Ishikawa (cell line): ENCODE measurements around the gene NKRF.

Source experiments
- CEBPB ChIP-seq: IDR thresholded peaks from 2 replicates; pipeline ENCODE4 v1.6.1; 2012
- CREB1 ChIP-seq: IDR thresholded peaks from 2 replicates; pipeline ENCODE4 v1.6.1; 2012; ENCODE audit warnings: low read depth
- EGR1 ChIP-seq: IDR thresholded peaks from 2 replicates; pipeline ENCODE4 v1.6.1; 2012
- EP300 ChIP-seq: IDR thresholded peaks from 2 replicates; pipeline ENCODE4 v1.6.1; 2012; ENCODE audit warnings: borderline replicate concordance
- FOXM1 ChIP-seq: IDR thresholded peaks from 2 replicates; pipeline ENCODE4 v1.6.1; 2012; ENCODE audit warnings: low read depth, borderline replicate concordance
- NFIC ChIP-seq: IDR thresholded peaks from 2 replicates; pipeline ENCODE4 v1.6.1; 2012
- RAD21 ChIP-seq: IDR thresholded peaks from 2 replicates; pipeline ENCODE4 v1.6.1; 2012; ENCODE audit warnings: low read depth
- TAF1 ChIP-seq: IDR thresholded peaks from 2 replicates; pipeline ENCODE4 v1.6.1; 2012; ENCODE audit warnings: low read depth, mild to moderate bottlenecking
- TCF12 ChIP-seq: IDR thresholded peaks from 2 replicates; pipeline ENCODE4 v1.6.1; 2012; ENCODE audit warnings: low read depth
- TEAD4 ChIP-seq: IDR thresholded peaks from 2 replicates; pipeline ENCODE4 v1.6.1; 2012
- YY1 ChIP-seq: IDR thresholded peaks from 2 replicates; pipeline ENCODE4 v1.6.1; 2012; ENCODE audit warnings: low read depth
- ZBTB7A ChIP-seq: IDR thresholded peaks from 2 replicates; pipeline ENCODE4 v1.6.1; 2012; ENCODE audit warnings: low read depth
- TF ChIP-seq, protein P1 (sequence below): IDR thresholded peaks from 2 replicates; pipeline ENCODE4 v1.6.1; 2012
- TF ChIP-seq, protein P2 (sequence below): IDR thresholded peaks from 2 replicates; pipeline ENCODE4 v1.6.1; 2012; ENCODE audit warnings: low read depth, mild to moderate bottlenecking
- TF ChIP-seq, protein P3 (sequence below): IDR thresholded peaks from 2 replicates; pipeline ENCODE4 v1.6.1; 2012

Gene NKRF

DNA sequence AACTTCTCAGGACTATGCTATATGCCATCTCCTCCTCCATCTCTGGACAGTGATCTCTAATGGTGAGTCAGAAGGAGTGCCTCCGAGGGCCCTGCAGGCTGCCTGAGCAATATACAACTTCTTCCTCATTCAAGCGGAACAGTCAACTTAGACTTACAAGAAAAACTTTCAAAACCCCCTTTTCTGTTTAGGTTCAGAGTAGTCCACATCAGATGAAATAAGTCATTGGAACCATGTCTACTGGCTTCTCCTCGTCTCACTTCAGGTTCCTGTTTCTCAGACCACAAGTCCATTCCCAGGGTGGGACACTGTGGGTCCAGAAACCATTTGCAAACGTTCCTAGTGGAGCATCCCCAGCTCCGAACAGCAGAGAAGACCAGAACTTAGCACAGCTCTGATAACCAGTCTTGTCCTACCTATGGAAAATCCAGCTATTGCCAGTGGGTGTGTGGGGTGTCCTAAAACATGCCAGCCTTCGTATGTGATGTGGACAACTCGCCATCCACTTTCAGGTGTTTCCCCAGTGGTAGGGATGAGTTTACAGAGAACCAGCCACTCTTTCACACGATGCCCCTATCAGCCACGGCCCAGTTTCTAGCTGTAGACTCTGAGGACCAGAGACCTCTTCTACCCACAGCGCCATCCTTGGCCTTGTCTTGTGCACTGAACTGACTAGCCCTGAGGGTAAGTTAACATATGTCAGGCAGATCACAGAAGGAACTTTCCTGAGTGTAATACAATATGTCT is 32.7 kb upstream of the NKRF start:
- no peak for TF ChIP-seq CREB1
- no peak for TF ChIP-seq TEAD4
- TF ChIP-seq ZBTB7A, result no peak
- TF ChIP-seq, protein P1, sequence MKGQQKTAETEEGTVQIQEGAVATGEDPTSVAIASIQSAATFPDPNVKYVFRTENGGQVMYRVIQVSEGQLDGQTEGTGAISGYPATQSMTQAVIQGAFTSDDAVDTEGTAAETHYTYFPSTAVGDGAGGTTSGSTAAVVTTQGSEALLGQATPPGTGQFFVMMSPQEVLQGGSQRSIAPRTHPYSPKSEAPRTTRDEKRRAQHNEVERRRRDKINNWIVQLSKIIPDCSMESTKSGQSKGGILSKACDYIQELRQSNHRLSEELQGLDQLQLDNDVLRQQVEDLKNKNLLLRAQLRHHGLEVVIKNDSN, result no peak
- TF ChIP-seq NFIC, result no peak
- no peak for TF ChIP-seq TCF12
- TF ChIP-seq, protein P2, sequence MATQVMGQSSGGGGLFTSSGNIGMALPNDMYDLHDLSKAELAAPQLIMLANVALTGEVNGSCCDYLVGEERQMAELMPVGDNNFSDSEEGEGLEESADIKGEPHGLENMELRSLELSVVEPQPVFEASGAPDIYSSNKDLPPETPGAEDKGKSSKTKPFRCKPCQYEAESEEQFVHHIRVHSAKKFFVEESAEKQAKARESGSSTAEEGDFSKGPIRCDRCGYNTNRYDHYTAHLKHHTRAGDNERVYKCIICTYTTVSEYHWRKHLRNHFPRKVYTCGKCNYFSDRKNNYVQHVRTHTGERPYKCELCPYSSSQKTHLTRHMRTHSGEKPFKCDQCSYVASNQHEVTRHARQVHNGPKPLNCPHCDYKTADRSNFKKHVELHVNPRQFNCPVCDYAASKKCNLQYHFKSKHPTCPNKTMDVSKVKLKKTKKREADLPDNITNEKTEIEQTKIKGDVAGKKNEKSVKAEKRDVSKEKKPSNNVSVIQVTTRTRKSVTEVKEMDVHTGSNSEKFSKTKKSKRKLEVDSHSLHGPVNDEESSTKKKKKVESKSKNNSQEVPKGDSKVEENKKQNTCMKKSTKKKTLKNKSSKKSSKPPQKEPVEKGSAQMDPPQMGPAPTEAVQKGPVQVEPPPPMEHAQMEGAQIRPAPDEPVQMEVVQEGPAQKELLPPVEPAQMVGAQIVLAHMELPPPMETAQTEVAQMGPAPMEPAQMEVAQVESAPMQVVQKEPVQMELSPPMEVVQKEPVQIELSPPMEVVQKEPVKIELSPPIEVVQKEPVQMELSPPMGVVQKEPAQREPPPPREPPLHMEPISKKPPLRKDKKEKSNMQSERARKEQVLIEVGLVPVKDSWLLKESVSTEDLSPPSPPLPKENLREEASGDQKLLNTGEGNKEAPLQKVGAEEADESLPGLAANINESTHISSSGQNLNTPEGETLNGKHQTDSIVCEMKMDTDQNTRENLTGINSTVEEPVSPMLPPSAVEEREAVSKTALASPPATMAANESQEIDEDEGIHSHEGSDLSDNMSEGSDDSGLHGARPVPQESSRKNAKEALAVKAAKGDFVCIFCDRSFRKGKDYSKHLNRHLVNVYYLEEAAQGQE, result no peak
- TF ChIP-seq CEBPB, result no peak
- no peak for TF ChIP-seq YY1
- no peak for TF ChIP-seq TAF1
- no peak for TF ChIP-seq EP300
- TF ChIP-seq, protein P3, sequence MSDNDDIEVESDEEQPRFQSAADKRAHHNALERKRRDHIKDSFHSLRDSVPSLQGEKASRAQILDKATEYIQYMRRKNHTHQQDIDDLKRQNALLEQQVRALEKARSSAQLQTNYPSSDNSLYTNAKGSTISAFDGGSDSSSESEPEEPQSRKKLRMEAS, result no peak
- no peak for TF ChIP-seq RAD21
- TF ChIP-seq FOXM1, result no peak

DNA sequence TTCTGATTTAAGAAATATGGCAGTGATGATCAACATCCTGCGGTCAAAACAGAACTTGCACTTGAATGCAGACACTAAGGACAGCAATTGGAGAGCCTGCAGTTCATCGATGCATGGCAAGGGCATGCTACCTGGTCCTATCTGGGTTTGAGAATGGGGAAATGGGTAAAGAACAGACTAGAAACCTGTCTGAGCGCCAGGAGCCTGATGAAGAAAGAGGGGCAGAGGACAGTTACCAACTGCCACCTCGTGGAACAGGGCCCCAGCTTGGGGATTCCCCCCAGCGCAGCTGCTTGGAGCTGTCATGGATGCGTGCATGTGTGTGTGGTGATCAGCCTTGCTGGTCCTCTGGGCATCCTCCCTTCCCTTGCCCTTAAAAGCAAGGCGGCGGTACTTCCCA is 30.2 kb upstream of the NKRF start:
- TF ChIP-seq ZBTB7A (no peak), RAD21 (no peak), NFIC (no peak), EGR1 (no peak), CREB1 (no peak), TAF1 (no peak), TEAD4 (no peak), YY1 (no peak), TCF12 (no peak), CEBPB (no peak), EP300 (no peak), FOXM1 (no peak)
- TF ChIP-seq, protein P2, result no peak
- TF ChIP-seq, protein P1, result no peak
- TF ChIP-seq, protein P3, result no peak

DNA sequence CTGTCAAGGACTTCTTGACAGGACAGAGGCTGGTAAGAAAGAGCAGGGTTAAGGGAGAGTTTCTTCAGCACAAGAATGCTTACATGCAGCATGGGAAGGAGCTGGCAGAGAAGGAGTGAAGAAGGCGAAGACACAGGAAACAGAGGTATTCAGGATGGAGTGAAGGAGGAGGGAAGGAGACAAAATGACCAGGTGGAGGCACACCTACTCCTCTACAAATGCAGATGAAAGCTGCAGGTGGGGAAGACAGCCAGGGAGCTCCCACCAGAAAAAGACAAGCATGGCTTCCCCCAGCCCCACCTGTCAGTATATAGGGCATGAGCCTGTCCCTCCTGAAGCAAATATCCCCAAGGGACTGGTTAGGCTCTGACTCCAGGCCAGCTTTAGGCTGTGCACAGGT is 29.6 kb upstream of the NKRF start:
- TF ChIP-seq EGR1 (no peak), TEAD4 (no peak), TCF12 (no peak), YY1 (no peak), CEBPB (no peak), EP300 (no peak), CREB1 (no peak), FOXM1 (no peak), RAD21 (no peak), ZBTB7A (no peak), NFIC (no peak), TAF1 (no peak)
- TF ChIP-seq, protein P3, result no peak
- TF ChIP-seq, protein P2, result no peak
- TF ChIP-seq, protein P1, result no peak
